HG03139 (cell line): ENCODE measurements around the gene YIPF4.
"Not testable (repeated sequence)": the region's sequence is repeated elsewhere in the genome, so short reads cannot be mapped to it uniquely, and the experiment has no call there.

ENCODE experiments used
- ATAC-seq: cut with Tn5 transposase; IDR thresholded peaks from one replicate; pipeline ENCODE4 v1.9.1; 2021; ENCODE audit not compliant: unreplicated experiment

Gene YIPF4

GRCh38 chr2:32277674-32278477 lies at the start of gene YIPF4:
YIPF4 (plus strand) TSS chr2:32277904; CDS start chr2:32278156, 252 bp downstream.
- ATAC-seq: peak; percentile 97

GRCh38 chr2:32228181-32228580 lies 49.5 kb upstream of the YIPF4 start:
- no peak for ATAC-seq

GRCh38 chr2:32229635-32230034 lies 48.1 kb upstream of the YIPF4 start:
- ATAC-seq: no peak

- ATAC-seq: no peak
Observed at GRCh38 chr2:32231959-32232358, 45.7 kb upstream of the YIPF4 start.

- no peak for ATAC-seq
Observed at GRCh38 chr2:32235315-32235714, 42.4 kb upstream of the YIPF4 start.

GRCh38 chr2:32237488-32237887 lies 40.2 kb upstream of the YIPF4 start:
- no peak for ATAC-seq

GRCh38 chr2:32237996-32238395 lies 39.7 kb upstream of the YIPF4 start:
- ATAC-seq: no peak

- no peak for ATAC-seq
Observed at GRCh38 chr2:32242331-32242730, 35.4 kb upstream of the YIPF4 start.

- no peak for ATAC-seq
Observed at GRCh38 chr2:32246911-32247310, 30.8 kb upstream of the YIPF4 start.

GRCh38 chr2:32248299-32248698 lies 29.4 kb upstream of the YIPF4 start:
- no peak for ATAC-seq

GRCh38 chr2:32249731-32250236 lies 27.9 kb upstream of the YIPF4 start:
- no peak for ATAC-seq

GRCh38 chr2:32250290-32250689 lies 27.4 kb upstream of the YIPF4 start:
- ATAC-seq: no peak

GRCh38 chr2:32258242-32258641 lies 19.5 kb upstream of the YIPF4 start:
- no peak for ATAC-seq

GRCh38 chr2:32260376-32260775 lies 17.3 kb upstream of the YIPF4 start:
- no peak for ATAC-seq

- no peak for ATAC-seq
Observed at GRCh38 chr2:32262105-32262504, 15.6 kb upstream of the YIPF4 start.

GRCh38 chr2:32264422-32265105 lies 13.1 kb upstream of the YIPF4 start, which contains the start of gene NLRC4:
NLRC4 (minus strand) TSS chr2:32264886; CDS start chr2:32256775, 8,111 bp downstream.
- peak; percentile 80 for ATAC-seq

GRCh38 chr2:32271063-32271462 lies 6.6 kb upstream of the YIPF4 start:
- no peak for ATAC-seq

- no peak for ATAC-seq
Observed at GRCh38 chr2:32272279-32272678, 5.4 kb upstream of the YIPF4 start.

GRCh38 chr2:32274289-32274688 lies 3.4 kb upstream of the YIPF4 start:
- no peak for ATAC-seq

GRCh38 chr2:32275790-32276189 lies 1.9 kb upstream of the YIPF4 start:
- ATAC-seq: not testable (repeated sequence)

- ATAC-seq: peak; percentile 4
Observed at GRCh38 chr2:32277363-32277673, 386 bp upstream of the YIPF4 start.

- ATAC-seq: no peak
Observed at GRCh38 chr2:32278478-32278853, 762 bp downstream of the YIPF4 start.
